Endodermal cell (in vitro differentiated cells): Measurements from ENCODE around the gene ATP11C. TPM values are rescaled to one million over a fixed set of nuclear protein-coding genes. Genes with fewer than 3 reads are reported as not detected.

Experiments
- DNase-seq: peaks from one replicate; pipeline ENCODE4 v3.0.0-alpha.2; 2017
- H3K27ac ChIP-seq: 2 replicates; pipeline ENCODE4 v1.5.1; 2013; ENCODE audit warnings: mild to moderate bottlenecking, low read depth, low read length, moderate library complexity
- H3K27me3 ChIP-seq: 2 replicates; pipeline ENCODE4 v1.6.1; 2013; ENCODE audit warnings: mild to moderate bottlenecking, low read length, moderate library complexity; ENCODE audit not compliant: insufficient read depth, control insufficient read depth, poor library complexity, severe bottlenecking
- H3K36me3 ChIP-seq: 2 replicates; pipeline ENCODE4 v1.7.0; 2013; ENCODE audit warnings: mild to moderate bottlenecking, low read length, moderate library complexity; ENCODE audit not compliant: control insufficient read depth, insufficient read depth
- H3K4me1 ChIP-seq: one replicate; pipeline ENCODE4 v1.7.0; 2013; ENCODE audit warnings: low read length; ENCODE audit not compliant: control insufficient read depth, insufficient read depth
- H3K4me3 ChIP-seq: 2 replicates; pipeline ENCODE4 v1.5.1; 2013; ENCODE audit warnings: mild to moderate bottlenecking, low read length, moderate library complexity
- H3K9ac ChIP-seq: 2 replicates; pipeline ENCODE4 v1.6.1; 2013; ENCODE audit warnings: mild to moderate bottlenecking, low read length, moderate library complexity; ENCODE audit not compliant: poor library complexity, severe bottlenecking; ENCODE audit errors: extremely low read depth
- H3K9me3 ChIP-seq: 2 replicates; pipeline ENCODE4 v1.6.1; 2013; ENCODE audit warnings: mild to moderate bottlenecking, low read length, moderate library complexity; ENCODE audit not compliant: control insufficient read depth
- H3K27ac Mint-ChIP-seq: 2 replicates; pipeline ENCODE4 v1.8.0; 2020; ENCODE audit warnings: mixed read lengths
- H3K27me3 Mint-ChIP-seq: 2 replicates; pipeline ENCODE4 v1.8.0; 2021; ENCODE audit warnings: mild to moderate bottlenecking, mixed read lengths; ENCODE audit not compliant: insufficient read depth
- H3K36me3 Mint-ChIP-seq: 2 replicates; pipeline ENCODE4 v1.8.0; 2020; ENCODE audit warnings: low read depth, mixed read lengths
- H3K4me1 Mint-ChIP-seq: 2 replicates; pipeline ENCODE4 v1.8.0; 2020; ENCODE audit warnings: mixed read lengths
- H3K4me3 Mint-ChIP-seq: 2 replicates; pipeline ENCODE4 v1.8.0; 2020; ENCODE audit warnings: mild to moderate bottlenecking, moderate library complexity, mixed read lengths
- H3K9me3 Mint-ChIP-seq: 2 replicates; pipeline ENCODE4 v1.8.0; 2020; ENCODE audit warnings: mild to moderate bottlenecking, mixed read lengths
- CTCF ChIP-seq: fragments of 200-600 bp; sonication (generic); conservative IDR thresholded peaks from 2 replicates; pipeline ENCODE4 v1.5.0; 2021; ENCODE audit warnings: antibody characterized with exemption, mild to moderate bottlenecking
- WGBS, 2 experiments: methylation state at CpG; one replicate each; pipeline versions ENCODE4 v1.1.5 to v1.1.7; 2013; ENCODE audit warnings: missing lambda C conversion rate in 2 of 2, mixed read lengths in 1 of 2; ENCODE audit not compliant: insufficient coverage in 1 of 2, insufficient read length in 1 of 2; 5-methylcytosine and 5-hydroxymethylcytosine counted together
- total RNA-seq, 2 donors: library from RNA; stranded (reverse); fragmentation: NEBNext Ultra II Directional in 1 of 2; extraction: Animal tissue kit (Norgen Biotek cat#: 25700) in 1 of 2; gene quantifications; 2 replicates in 1 of 2; 3 replicates in 1 of 2; pipeline ENCODE4 v1.2.1, GENCODE V29; 2021

The ATP11C gene
- total RNA-seq, 2 donors from 2014 or later: 62.9 to 114 TPM

GRCh38 chrX:139889760-139890159, 43.1 kb downstream of the ATP11C start:
- peaks cover 29% of the 10 kb centered on the region for H3K36me3 Mint-ChIP-seq
- no peaks in the 10 kb centered on the region for H3K36me3 ChIP-seq
- no peaks in the 10 kb centered on the region for H3K4me1 ChIP-seq
- H3K27me3 ChIP-seq: no peaks in the 10 kb centered on the region
- no peak overlapping the region for H3K4me3 Mint-ChIP-seq
- H3K9me3 Mint-ChIP-seq: peaks cover 6% of the 10 kb centered on the region
- no peak overlapping the region for H3K4me3 ChIP-seq
- no peak for DNase-seq
- H3K27ac ChIP-seq: no peak overlapping the region
- H3K27me3 Mint-ChIP-seq: no peaks in the 10 kb centered on the region
- H3K9me3 ChIP-seq: no peaks in the 10 kb centered on the region
- H3K27ac Mint-ChIP-seq: peak overlapping the region; percentile 71
- no peak overlapping the region for H3K9ac ChIP-seq
- WGBS, 2 experiments: 50% methylated on average over 1 of the region's 1 CpG; no CpG with 5 or more reads in 1 of the 2 experiments
- H3K4me1 Mint-ChIP-seq: peaks cover 23% of the 10 kb centered on the region
- TF ChIP-seq CTCF: no peak

- Histone ChIP-seq H3K36me3 (no peaks in the 10 kb centered on the region), H3K9me3 (no peaks in the 10 kb centered on the region), H3K27me3 (no peaks in the 10 kb centered on the region), H3K9ac (no peak overlapping the region), H3K4me1 (no peaks in the 10 kb centered on the region), H3K4me3 (no peak overlapping the region), H3K27ac (no peak overlapping the region)
- Mint-ChIP-seq H3K4me3 (no peak overlapping the region), H3K27me3 (no peaks in the 10 kb centered on the region), H3K27ac (no peak overlapping the region), H3K36me3 (peaks cover 36% of the 10 kb centered on the region), H3K9me3 (peaks cover 4% of the 10 kb centered on the region), H3K4me1 (peaks cover 15% of the 10 kb centered on the region)
- no peak for TF ChIP-seq CTCF
- WGBS, 2 experiments: 100% methylated on average over 1 of the region's 1 CpG; no CpG with 5 or more reads in 1 of the 2 experiments
- DNase-seq: no peak
These were observed 48.9 kb downstream of the ATP11C start for GRCh38 chrX:139883984-139884383.

- H3K27ac Mint-ChIP-seq: peak overlapping the region; percentile 50
- Histone ChIP-seq H3K9me3 (no peaks in the 10 kb centered on the region), H3K9ac (no peak overlapping the region), H3K27ac (no peak overlapping the region), H3K27me3 (no peaks in the 10 kb centered on the region), H3K36me3 (no peaks in the 10 kb centered on the region), H3K4me3 (no peak overlapping the region), H3K4me1 (no peaks in the 10 kb centered on the region)
- no peaks in the 10 kb centered on the region for H3K9me3 Mint-ChIP-seq
- H3K4me3 Mint-ChIP-seq: no peak overlapping the region
- peaks cover 19% of the 10 kb centered on the region for H3K4me1 Mint-ChIP-seq
- no peak for DNase-seq
- H3K27me3 Mint-ChIP-seq: no peaks in the 10 kb centered on the region
- 90% methylated on average over 2 of the region's 2 CpGs; no CpG with 5 or more reads in 1 of the 2 experiments for WGBS, 2 experiments
- peaks cover 28% of the 10 kb centered on the region for H3K36me3 Mint-ChIP-seq
- no peak for TF ChIP-seq CTCF
These were observed 50.6 kb downstream of the ATP11C start for GRCh38 chrX:139882299-139882698.
